HG02938 (cell line): ENCODE results near the gene BAG3.

ENCODE experiments used
- ATAC-seq: cut with Tn5 transposase; IDR thresholded peaks from one replicate; pipeline ENCODE4 v1.9.1; 2021; ENCODE audit warnings: mild to moderate bottlenecking, moderate library complexity; ENCODE audit not compliant: unreplicated experiment

Gene BAG3

GRCh38 chr10:119725828-119726675 lies 74.9 kb downstream of the BAG3 start, which contains the start of gene INPP5F:
INPP5F (plus strand) TSS chr10:119726050; CDS start chr10:119726263, 213 bp downstream.
- peak; percentile 77 for ATAC-seq

GRCh38 chr10:119726676-119727261 lies 75.6 kb downstream of the BAG3 start:
- ATAC-seq = no peak
